IMR-90 (cell line): ENCODE measurements around the gene RPS15A. TPM values are rescaled to one million over a fixed set of nuclear protein-coding genes. Genes with fewer than 3 reads are reported as not detected.

Source experiments
- ATAC-seq: fragments of 200-7000 bp; cut with Tn5 transposase; 2 replicates; pipeline ENCODE4 v1.9.1; 2020; ENCODE audit warnings: low read depth, mild to moderate bottlenecking, moderate library complexity
- BruUV-seq: library from RNA; stranded (reverse); fragments of 400-500 nt; replicated peaks from 2 replicates; lab custom pipeline; 2021; lab: Mats Ljungman, UMichigan
- CTCF ChIA-PET: fragments of 300-600 bp; formaldehyde crosslinking; extraction: SDS; loops from one replicate; lab custom pipeline; 2021; ENCODE audit warnings: antibody characterized with exemption; lab: Yijun Ruan, JAX
- POLR2A ChIA-PET: fragments of 300-600 bp; sonication (Branson Sonifier 250); formaldehyde crosslinking; loops from one replicate; lab custom pipeline; 2022; ENCODE audit warnings: antibody characterized with exemption; ENCODE audit not compliant: unreplicated experiment; lab: Charles Lee
- DNase-seq: peaks from one replicate; pipeline ENCODE4 v3.0.0; 2013
- H2AFZ ChIP-seq: replicated peaks from 2 replicates; pipeline ENCODE3; 2013; ENCODE audit warnings: low read length, mild to moderate bottlenecking; ENCODE audit not compliant: poor library complexity
- H2AK5ac ChIP-seq: 2 replicates; pipeline ENCODE4 v1.6.1; 2013; ENCODE audit warnings: low read depth, low read length, inconsistent platforms
- H2AK9ac ChIP-seq: replicated peaks from 2 replicates; pipeline ENCODE3; 2013; ENCODE audit warnings: mild to moderate bottlenecking, low read depth, low read length, moderate library complexity; ENCODE audit not compliant: poor library complexity
- H2BK120ac ChIP-seq: 2 replicates; pipeline ENCODE4 v1.6.1; 2013; ENCODE audit warnings: low read depth, low read length, inconsistent platforms
- H2BK15ac ChIP-seq: 3 replicates; pipeline ENCODE4 v1.6.1; 2013; ENCODE audit warnings: low read depth, low read length, inconsistent platforms
- H2BK20ac ChIP-seq: 2 replicates; pipeline ENCODE4 v1.6.1; 2013; ENCODE audit warnings: low read depth, mild to moderate bottlenecking, inconsistent platforms, low read length, moderate library complexity
- H2BK5ac ChIP-seq: 2 replicates; pipeline ENCODE4 v1.6.1; 2013; ENCODE audit warnings: mild to moderate bottlenecking, low read depth, low read length, inconsistent platforms; ENCODE audit not compliant: poor library complexity, severe bottlenecking
- H3K14ac ChIP-seq: replicated peaks from 2 replicates; pipeline ENCODE4 v1.6.1; 2013; ENCODE audit warnings: low read depth, low read length, inconsistent platforms
- H3K18ac ChIP-seq: 2 replicates; pipeline ENCODE4 v1.6.1; 2013; ENCODE audit warnings: low read depth, low read length, control low read depth
- H3K23ac ChIP-seq: 2 replicates; pipeline ENCODE4 v1.6.1; 2013; ENCODE audit warnings: low read depth, low read length, inconsistent platforms
- H3K27ac ChIP-seq: 2 replicates; pipeline ENCODE4 v1.5.1; 2013; ENCODE audit warnings: mild to moderate bottlenecking, control low read depth, low read length; ENCODE audit not compliant: insufficient read depth
- H3K27me3 ChIP-seq: 2 replicates; pipeline ENCODE4 v1.6.1; 2013; ENCODE audit warnings: low read length; ENCODE audit not compliant: control insufficient read depth, insufficient read depth
- H3K36me3 ChIP-seq: 2 replicates; pipeline ENCODE4 v1.6.1; 2013; ENCODE audit warnings: low read length, mixed read lengths; ENCODE audit not compliant: control insufficient read depth, insufficient read depth
- H3K4ac ChIP-seq: 2 replicates; pipeline ENCODE4 v1.6.1; 2013; ENCODE audit warnings: low read depth, low read length, inconsistent platforms
- H3K4me1 ChIP-seq: 2 replicates; pipeline ENCODE4 v1.6.1; 2013; ENCODE audit warnings: low read length, mixed read lengths; ENCODE audit not compliant: control insufficient read depth, insufficient read depth
- H3K4me2 ChIP-seq: 2 replicates; pipeline ENCODE4 v1.6.1; 2013; ENCODE audit warnings: low read depth, mild to moderate bottlenecking, control low read depth, low read length, moderate library complexity
- H3K4me3 ChIP-seq: 2 replicates; pipeline ENCODE4 v1.5.1; 2013; ENCODE audit warnings: low read depth, mild to moderate bottlenecking, control low read depth, low read length, moderate library complexity; ENCODE audit not compliant: insufficient read depth
- H3K56ac ChIP-seq: 2 replicates; pipeline ENCODE4 v1.6.1; 2013; ENCODE audit warnings: low read length, inconsistent platforms; ENCODE audit not compliant: insufficient read depth; ENCODE audit errors: extremely low read depth
- H3K79me1 ChIP-seq, 2 experiments: 2 replicates each; pipeline ENCODE4 v1.6.1; 2013; ENCODE audit warnings: low read length in 2 of 2, inconsistent platforms in 1 of 2, low read depth in 1 of 2
- H3K9ac ChIP-seq: 2 replicates; pipeline ENCODE4 v1.6.1; 2013; ENCODE audit warnings: low read depth, low read length, control low read depth
- H3K9me1 ChIP-seq: 2 replicates; pipeline ENCODE4 v1.6.1; 2013; ENCODE audit warnings: low read length, inconsistent platforms; ENCODE audit not compliant: insufficient read depth
- H3K9me3 ChIP-seq: 2 replicates; pipeline ENCODE4 v1.6.1; 2013; ENCODE audit warnings: low read length; ENCODE audit not compliant: control insufficient read depth, insufficient read depth
- H4K20me1 ChIP-seq: 2 replicates; pipeline ENCODE4 v1.6.1; 2013; ENCODE audit warnings: low read length, inconsistent platforms; ENCODE audit not compliant: insufficient read depth
- H4K5ac ChIP-seq: 2 replicates; pipeline ENCODE4 v1.6.1; 2013; ENCODE audit warnings: mild to moderate bottlenecking, low read depth, low read length, control low read depth
- H4K8ac ChIP-seq, 2 experiments: 2 replicates each; pipeline ENCODE4 v1.6.1; 2013; ENCODE audit warnings: low read depth in 2 of 2, low read length in 2 of 2, control low read depth in 1 of 2, inconsistent platforms in 1 of 2
- H4K91ac ChIP-seq: 2 replicates; pipeline ENCODE4 v1.6.1; 2013; ENCODE audit warnings: low read depth, low read length, inconsistent platforms; ENCODE audit not compliant: insufficient read depth
- BHLHE40 ChIP-seq: fragments of 150-350 bp; IDR thresholded peaks from 2 replicates; pipeline ENCODE4 v1.6.1; 2016; ENCODE audit warnings: mild to moderate bottlenecking, low read depth, low read length
- CEBPB ChIP-seq: IDR thresholded peaks from 2 replicates; pipeline ENCODE4 v1.6.1; 2012; ENCODE audit warnings: low read depth, low read length, improper control_type of control experiment
- CHD1 ChIP-seq: IDR thresholded peaks from 2 replicates; pipeline ENCODE4 v1.6.1; 2012; ENCODE audit warnings: low read depth, low read length, improper control_type of control experiment
- ELK1 ChIP-seq: fragments of 150-350 bp; IDR thresholded peaks from 2 replicates; pipeline ENCODE4 v1.6.1; 2016; ENCODE audit warnings: low read depth, mild to moderate bottlenecking, low read length, moderate library complexity, borderline replicate concordance
- MAFK ChIP-seq: IDR thresholded peaks from 2 replicates; pipeline ENCODE4 v1.6.1; 2012; ENCODE audit warnings: low read depth, low read length, improper control_type of control experiment
- MXI1 ChIP-seq: IDR thresholded peaks from 2 replicates; pipeline ENCODE4 v1.6.1; 2012; ENCODE audit warnings: low read depth, mild to moderate bottlenecking, low read length, moderate library complexity, borderline replicate concordance
- NFE2L2 ChIP-seq: fragments of 150-350 bp; IDR thresholded peaks from 2 replicates; pipeline ENCODE4 v1.6.1; 2016; ENCODE audit warnings: low read depth, mild to moderate bottlenecking, low read length
- RAD21 ChIP-seq: IDR thresholded peaks from 2 replicates; pipeline ENCODE4 v1.6.1; 2012; ENCODE audit warnings: low read length, improper control_type of control experiment
- RCOR1 ChIP-seq: IDR thresholded peaks from 2 replicates; pipeline ENCODE4 v1.6.1; 2012; ENCODE audit warnings: mild to moderate bottlenecking, low read length, improper control_type of control experiment; ENCODE audit not compliant: insufficient replicate concordance
- RFX5 ChIP-seq: IDR thresholded peaks from 2 replicates; pipeline ENCODE4 v1.8.0; 2012; ENCODE audit warnings: low read depth, mild to moderate bottlenecking, low read length, moderate library complexity
- SMC3 ChIP-seq: fragments of 150-350 bp; IDR thresholded peaks from 2 replicates; pipeline ENCODE4 v1.6.1; 2016; ENCODE audit warnings: low read depth, mild to moderate bottlenecking, antibody characterized with exemption, low read length, moderate library complexity
- USF2 ChIP-seq: fragments of 150-350 bp; IDR thresholded peaks from 2 replicates; pipeline ENCODE4 v1.6.1; 2017; ENCODE audit warnings: mild to moderate bottlenecking, antibody characterized with exemption, low read length, low read depth
- WGBS, 2 experiments: methylation state at CpG; one replicate each; pipeline versions ENCODE4 v1.1.5 to v1.1.7; 2013; ENCODE audit warnings: missing lambda C conversion rate in 2 of 2; ENCODE audit not compliant: insufficient read length in 1 of 2; ENCODE audit errors: extremely low coverage in 2 of 2; 5-methylcytosine and 5-hydroxymethylcytosine counted together
- dilution Hi-C: fragments of 300-500 bp; cut with HindIII; formaldehyde crosslinking; loops from one replicate; pipeline ENCODE4 v1.14.3; 2018; ENCODE audit warnings: low sequenced_read_pairs; ENCODE audit not compliant: unreplicated experiment
- in situ Hi-C: fragments of 300-500 bp; cut with MboI; formaldehyde crosslinking; loops from 3 replicates; pipeline ENCODE4 v1.14.3; 2019; ENCODE audit warnings: low sequenced_read_pairs, inconsistent platforms, mixed read lengths
- intact Hi-C: fragments of 100-400 bp; cut with micrococcal nuclease; formaldehyde crosslinking; loops from 2 replicates; pipeline ENCODE4 v1.10.0; 2022
- polyA plus RNA-seq, 3 experiments: library from polyadenylated mRNA; depleted of rRNA; stranded (reverse); fragments of >200 nt; gene quantifications; 2 replicates each; pipeline ENCODE4 v1.2.3, GENCODE V29; 2012; ENCODE audit warnings: low replicate concordance in 1 of 3
- total RNA-seq: library from RNA; depleted of rRNA; stranded (reverse); fragments of >200 nt; gene quantifications from 2 replicates; pipeline ENCODE4 v1.2.3, GENCODE V29; 2012

The RPS15A gene
- total and polyA plus RNA-seq, 2 of the 4 experiments (the other 2 are of a cell fraction): 4,588 to 4,619 TPM

- WGBS, 2 experiments: 0% methylated on average over 56 of the region's 77 CpGs; no CpG with 5 or more reads in 1 of the 2 experiments
- dilution Hi-C loops: no loop called here
- CTCF ChIA-PET: interaction anchor here (0.6 to 1.5 kb wide), 11 partner anchors 9 to 172 kb away, joined by 3 to 9 read pairs (median 4); partner anchors contain the start of gene RPS15A
- TF ChIP-seq SMC3 (no peak), NFE2L2 (no peak), MXI1 (peak; percentile 75), ELK1 (no peak), MAFK (no peak), RAD21 (peak; percentile 49), CEBPB (no peak), USF2 (0 out of 2 replicates have a peak, but pooled peaks have one; percentile 10), RFX5 (no peak), BHLHE40 (no peak), RCOR1 (no peak), CHD1 (peak; percentile 32; the same call in 1 of the 2 replicates)
Observed at GRCh38 chr16:18801145-18801972, 11.2 kb upstream of the RPS15A start, which contains the start of gene ARL6IP1. Gene ARL6IP1, minus strand, starts transcription at chr16:18801549. Its CDS starts 83 bp downstream, at chr16:18801466.

More at GRCh38 chr16:18801145-18801972, 11.2 kb upstream of the RPS15A start, which contains the start of gene ARL6IP1:
- peak within 1 kb of the TSS; percentile 83 for H3K14ac ChIP-seq
- peak within 1 kb of the TSS; percentile 74 for H3K23ac ChIP-seq
- H3K56ac ChIP-seq: peak within 1 kb of the TSS; percentile 77
- peak within 1 kb of the TSS; percentile 70 for H3K4me3 ChIP-seq
- H3K27me3 ChIP-seq: no peaks in the 10 kb centered on the region
- H3K79me1 ChIP-seq: peaks cover 3 to 9% of the 10 kb centered on the region in 2 experiments; a peak in 2 of 4 replicates
- peak within 1 kb of the TSS; percentile 72 for H3K4ac ChIP-seq
- no TSS peak for BruUV-seq
- in situ Hi-C loops: no loop called here
- H3K4me1 ChIP-seq: peaks cover 2% of the 10 kb centered on the region
- peak within 1 kb of the TSS; percentile 5; the same call in 1 of the 2 replicates for H3K18ac ChIP-seq
- H3K27ac ChIP-seq: peak within 1 kb of the TSS; percentile 67
- peak within 1 kb of the TSS; percentile 65; the same call in 1 of the 2 replicates for H2AK5ac ChIP-seq
- POLR2A ChIA-PET: interaction anchor here (0.5 to 1.0 kb wide), 7 partner anchors 11 to 1286 kb away, joined by 3 to 8 read pairs (median 4); partner anchors contain the start of gene RPS15A
- peak within 1 kb of the TSS; percentile 62 for H3K9ac ChIP-seq
- peak within 1 kb of the TSS; percentile 92 for H3K4me2 ChIP-seq
- no peaks in the 10 kb centered on the region for H3K9me3 ChIP-seq
- DNase-seq (peak; percentile 99), ATAC-seq (peak; percentile 97)
- peak within 1 kb of the TSS; percentile 94 for H2AK9ac ChIP-seq
- H4K8ac ChIP-seq: peak within 1 kb of the TSS; percentile 89 to 94
- no peak within 1 kb of the TSS for H2BK20ac ChIP-seq
- H4K20me1 ChIP-seq: peaks cover 18% of the 10 kb centered on the region; the same call in 1 of the 2 replicates
- intact Hi-C loops: loop anchor here (1.0 to 10.0 kb wide), 2 partner anchors 168 to 263 kb away; partner anchors contain the start of gene COQ7
- H2BK5ac ChIP-seq: peak within 1 kb of the TSS; percentile 64
- H4K5ac ChIP-seq: peak within 1 kb of the TSS; percentile 47
- 0 out of 2 replicates have a peak within 1 kb of the TSS, but pooled peaks have one; percentile 17 for H2BK120ac ChIP-seq
- H3K9me1 ChIP-seq: no peaks in the 10 kb centered on the region
- H2BK15ac ChIP-seq: no peak within 1 kb of the TSS
- H2AFZ ChIP-seq: peak within 1 kb of the TSS; percentile 95
- H4K91ac ChIP-seq: peak within 1 kb of the TSS; percentile 65
- H3K36me3 ChIP-seq: no peaks in the 10 kb centered on the region
